Neural cell (in vitro differentiated cells): ENCODE measurements around the gene FLII.
A peak's percentile ranks its signal among the peaks of the same experiment; 100 is the strongest.

Source experiments
- CTCF ChIP-seq: fragments of 450-650 bp; IDR thresholded peaks from 2 replicates; pipeline ENCODE4 v1.5.1; 2014; ENCODE audit warnings: antibody characterized with exemption, mild to moderate bottlenecking, moderate library complexity; ENCODE audit not compliant: poor library complexity, severe bottlenecking
- EP300 ChIP-seq: fragments of 450-650 bp; conservative IDR thresholded peaks from 2 replicates; pipeline ENCODE4 v1.6.1; 2014; ENCODE audit warnings: antibody characterized with exemption, mild to moderate bottlenecking, moderate library complexity; ENCODE audit not compliant: poor library complexity, severe bottlenecking
- EZH2 ChIP-seq: fragments of 200-600, 300-800 bp; shearing (Covaris generic), sonication (generic); IDR thresholded peaks from 2 replicates; pipeline ENCODE4 v1.6.1; 2014; ENCODE audit warnings: antibody characterized with exemption, low read length, borderline replicate concordance, mild to moderate bottlenecking; ENCODE audit not compliant: insufficient read depth, poor library complexity, severe bottlenecking
- POLR2AphosphoS5 ChIP-seq: IDR thresholded peaks from 2 replicates; pipeline ENCODE4 v1.6.1; 2012
- RAD21 ChIP-seq: fragments of 450-650 bp; conservative IDR thresholded peaks from 2 replicates; pipeline ENCODE4 v1.6.1; 2014; ENCODE audit warnings: antibody characterized with exemption, mild to moderate bottlenecking, moderate library complexity
- REST ChIP-seq: IDR thresholded peaks from 2 replicates; pipeline ENCODE4 v1.6.1; 2012; ENCODE audit warnings: borderline replicate concordance
- SMC3 ChIP-seq: fragments of 450-650 bp; conservative IDR thresholded peaks from 2 replicates; pipeline ENCODE4 v1.6.1; 2014; ENCODE audit warnings: antibody characterized with exemption, mild to moderate bottlenecking, moderate library complexity; ENCODE audit not compliant: poor library complexity
- TAF1 ChIP-seq: IDR thresholded peaks from 2 replicates; pipeline ENCODE4 v1.6.1; 2012; ENCODE audit warnings: low read depth

GRCh38 chr17:18245038-18245776 lies 13.3 kb downstream of the FLII start:
- TF ChIP-seq CTCF (no peak), EZH2 (no peak), TAF1 (no peak), EP300 (no peak), REST (no peak), SMC3 (no peak), POLR2AphosphoS5 (peak; percentile 20), RAD21 (no peak)
